GM15510 (cell line): ENCODE results near the gene ILDR1.
A peak's percentile ranks its signal among the peaks of the same experiment; 100 is the strongest.

Experiments used
- POLR2A ChIP-seq: IDR thresholded peaks from 3 replicates; pipeline ENCODE4 v1.6.1; 2011; ENCODE audit warnings: borderline replicate concordance; ENCODE audit not compliant: insufficient read length; ENCODE audit errors: extremely low read depth

Gene ILDR1

DNA sequence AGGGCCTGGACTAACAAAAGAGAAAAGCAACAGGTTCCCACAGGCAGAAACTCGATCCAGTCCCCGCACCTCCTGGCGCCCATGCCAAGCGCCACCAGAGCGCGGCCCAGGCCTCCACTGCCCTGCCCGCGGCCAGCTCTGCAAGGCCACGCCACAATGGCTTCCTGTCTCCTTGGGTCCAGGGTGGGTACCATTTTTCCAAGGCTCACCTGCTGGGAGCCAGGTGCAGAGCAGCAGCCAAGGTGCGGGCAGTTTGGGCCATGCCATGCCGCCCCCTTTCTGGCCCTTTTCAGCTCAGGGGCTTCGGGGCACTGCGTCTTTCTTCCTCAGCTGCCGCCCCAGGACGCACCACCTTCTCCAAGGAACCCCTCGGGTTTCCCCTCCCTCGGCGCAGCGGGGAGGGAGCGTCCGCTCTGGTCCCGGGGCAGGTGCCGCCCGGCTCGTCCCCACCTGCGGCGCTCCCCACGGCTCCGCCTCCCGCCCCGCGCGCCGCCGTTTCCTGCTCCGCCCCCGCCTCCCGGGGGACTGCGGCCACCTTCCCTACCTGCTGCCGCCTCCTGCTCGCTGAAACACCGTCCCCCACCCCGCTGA, at the start of gene ILDR1:
ILDR1 (minus strand) TSS at position 437 of the 591 bp plus-strand sequence; CDS start at position 267, 170 bp downstream.
- TF ChIP-seq POLR2A: peak; percentile 40

GRCh38 chr3:122067588-122068240, 45.7 kb upstream of the ILDR1 start:
- no peak for TF ChIP-seq POLR2A

GRCh38 chr3:122067214-122067550, 45.1 kb upstream of the ILDR1 start:
- no peak for TF ChIP-seq POLR2A

GRCh38 chr3:122066331-122067213, 44.5 kb upstream of the ILDR1 start:
- no peak for TF ChIP-seq POLR2A

- TF ChIP-seq POLR2A: no peak
Measured at GRCh38 chr3:122064326-122064725, 42.3 kb upstream of the ILDR1 start.

GRCh38 chr3:122063908-122064307, 41.9 kb upstream of the ILDR1 start:
- TF ChIP-seq POLR2A: no peak

GRCh38 chr3:122060040-122060698, 38.1 kb upstream of the ILDR1 start:
- no peak for TF ChIP-seq POLR2A

- no peak for TF ChIP-seq POLR2A
Measured at GRCh38 chr3:122058294-122058693, 36.2 kb upstream of the ILDR1 start.

DNA sequence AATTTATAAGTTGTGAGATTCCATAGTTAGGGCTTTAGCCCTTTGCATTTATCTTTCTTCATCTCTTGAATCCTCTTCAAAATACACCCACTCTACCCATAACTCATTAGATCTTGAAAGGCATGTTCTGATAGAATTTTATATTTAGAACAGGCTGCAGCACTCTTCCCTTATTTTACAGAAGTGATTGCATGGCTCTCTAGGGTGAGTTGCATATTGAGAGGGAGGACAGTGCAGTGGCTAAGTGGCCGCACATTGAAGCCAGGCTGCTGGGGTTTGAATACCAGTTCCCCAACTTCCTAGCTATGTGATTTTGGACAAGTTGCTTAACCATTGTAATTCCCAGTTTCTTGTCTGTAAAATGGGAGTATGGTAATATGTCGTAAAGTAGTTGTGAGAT, 35.6 kb upstream of the ILDR1 start:
- no peak for TF ChIP-seq POLR2A

- TF ChIP-seq POLR2A: peak; percentile 32
Measured at GRCh38 chr3:122055215-122055614, 33.2 kb upstream of the ILDR1 start, which contains the start of gene CD86. Gene CD86 (plus strand): TSS chr3:122055362. CDS start chr3:122055490, 128 bp downstream.

DNA sequence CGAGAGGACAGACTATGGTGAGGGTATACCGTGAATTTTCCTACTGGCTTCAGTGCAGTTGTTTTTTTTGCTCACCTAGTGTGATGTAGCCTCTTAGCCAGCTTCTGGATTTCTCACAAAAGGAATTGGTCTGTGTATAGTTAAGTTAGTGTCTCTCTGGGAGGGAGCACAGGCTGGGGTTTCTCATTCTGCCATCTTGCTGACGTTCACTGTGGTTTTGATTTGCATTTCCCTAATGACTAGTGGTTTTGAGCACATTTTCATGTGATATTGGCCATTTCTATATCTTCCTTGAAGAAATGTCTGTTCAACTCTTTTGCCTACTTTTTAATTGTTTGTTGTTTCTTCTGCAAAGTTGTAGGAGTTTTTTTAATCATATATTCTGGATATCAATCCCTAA, 30.9 kb upstream of the ILDR1 start:
- no peak for TF ChIP-seq POLR2A

- no peak for TF ChIP-seq POLR2A
Measured at GRCh38 chr3:122033023-122033422, 11.0 kb upstream of the ILDR1 start.

DNA sequence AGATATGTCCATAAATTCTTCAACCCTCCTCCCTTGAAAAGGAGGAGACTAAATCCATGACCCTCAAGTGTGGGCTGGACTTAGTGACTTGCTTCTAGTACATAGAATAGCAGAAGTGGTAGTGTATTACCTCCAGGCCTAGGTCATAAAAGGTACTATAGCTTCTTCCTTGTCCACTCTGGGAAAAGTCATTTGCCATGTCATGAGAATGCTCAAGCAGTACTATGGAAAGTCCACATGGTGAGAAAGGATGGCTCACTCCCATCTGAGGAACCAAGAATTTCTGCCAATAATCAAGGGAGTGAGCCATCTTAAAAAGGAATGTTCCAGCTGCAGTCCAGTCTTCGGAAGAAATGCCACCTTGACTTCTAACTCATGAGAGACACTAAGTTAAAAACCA, 10.5 kb upstream of the ILDR1 start:
- TF ChIP-seq POLR2A: no peak

GRCh38 chr3:122031123-122031468, 9.0 kb upstream of the ILDR1 start:
- TF ChIP-seq POLR2A: no peak
